IMR-90 (cell line): ENCODE data around the gene TRIP4. TPM values are rescaled to one million over a fixed set of nuclear protein-coding genes. Genes with fewer than 3 reads are reported as not detected.

Source experiments
- ATAC-seq: fragments of 200-7000 bp; cut with Tn5 transposase; 2 replicates; pipeline ENCODE4 v1.9.1; 2020; ENCODE audit warnings: low read depth, mild to moderate bottlenecking, moderate library complexity
- BruUV-seq: library from RNA; stranded (reverse); fragments of 400-500 nt; replicated peaks from 2 replicates; lab custom pipeline; 2021; lab: Mats Ljungman, UMichigan
- CTCF ChIA-PET: fragments of 300-600 bp; formaldehyde crosslinking; extraction: SDS; loops from one replicate; lab custom pipeline; 2021; ENCODE audit warnings: antibody characterized with exemption; lab: Yijun Ruan, JAX
- POLR2A ChIA-PET: fragments of 300-600 bp; sonication (Branson Sonifier 250); formaldehyde crosslinking; loops from one replicate; lab custom pipeline; 2022; ENCODE audit warnings: antibody characterized with exemption; ENCODE audit not compliant: unreplicated experiment; lab: Charles Lee
- DNase-seq: peaks from one replicate; pipeline ENCODE4 v3.0.0; 2013
- H2AFZ ChIP-seq: replicated peaks from 2 replicates; pipeline ENCODE3; 2013; ENCODE audit warnings: low read length, mild to moderate bottlenecking; ENCODE audit not compliant: poor library complexity
- H2AK5ac ChIP-seq: 2 replicates; pipeline ENCODE4 v1.6.1; 2013; ENCODE audit warnings: low read depth, low read length, inconsistent platforms
- H2AK9ac ChIP-seq: replicated peaks from 2 replicates; pipeline ENCODE3; 2013; ENCODE audit warnings: mild to moderate bottlenecking, low read depth, low read length, moderate library complexity; ENCODE audit not compliant: poor library complexity
- H2BK120ac ChIP-seq: 2 replicates; pipeline ENCODE4 v1.6.1; 2013; ENCODE audit warnings: low read depth, low read length, inconsistent platforms
- H2BK15ac ChIP-seq: 3 replicates; pipeline ENCODE4 v1.6.1; 2013; ENCODE audit warnings: low read depth, low read length, inconsistent platforms
- H2BK20ac ChIP-seq: 2 replicates; pipeline ENCODE4 v1.6.1; 2013; ENCODE audit warnings: low read depth, mild to moderate bottlenecking, inconsistent platforms, low read length, moderate library complexity
- H2BK5ac ChIP-seq: 2 replicates; pipeline ENCODE4 v1.6.1; 2013; ENCODE audit warnings: mild to moderate bottlenecking, low read depth, low read length, inconsistent platforms; ENCODE audit not compliant: poor library complexity, severe bottlenecking
- H3K14ac ChIP-seq: replicated peaks from 2 replicates; pipeline ENCODE4 v1.6.1; 2013; ENCODE audit warnings: low read depth, low read length, inconsistent platforms
- H3K18ac ChIP-seq: 2 replicates; pipeline ENCODE4 v1.6.1; 2013; ENCODE audit warnings: low read depth, low read length, control low read depth
- H3K23ac ChIP-seq: 2 replicates; pipeline ENCODE4 v1.6.1; 2013; ENCODE audit warnings: low read depth, low read length, inconsistent platforms
- H3K27ac ChIP-seq: 2 replicates; pipeline ENCODE4 v1.5.1; 2013; ENCODE audit warnings: mild to moderate bottlenecking, control low read depth, low read length; ENCODE audit not compliant: insufficient read depth
- H3K27me3 ChIP-seq: 2 replicates; pipeline ENCODE4 v1.6.1; 2013; ENCODE audit warnings: low read length; ENCODE audit not compliant: control insufficient read depth, insufficient read depth
- H3K36me3 ChIP-seq: 2 replicates; pipeline ENCODE4 v1.6.1; 2013; ENCODE audit warnings: low read length, mixed read lengths; ENCODE audit not compliant: control insufficient read depth, insufficient read depth
- H3K4ac ChIP-seq: 2 replicates; pipeline ENCODE4 v1.6.1; 2013; ENCODE audit warnings: low read depth, low read length, inconsistent platforms
- H3K4me1 ChIP-seq: 2 replicates; pipeline ENCODE4 v1.6.1; 2013; ENCODE audit warnings: low read length, mixed read lengths; ENCODE audit not compliant: control insufficient read depth, insufficient read depth
- H3K4me2 ChIP-seq: 2 replicates; pipeline ENCODE4 v1.6.1; 2013; ENCODE audit warnings: low read depth, mild to moderate bottlenecking, control low read depth, low read length, moderate library complexity
- H3K4me3 ChIP-seq: 2 replicates; pipeline ENCODE4 v1.5.1; 2013; ENCODE audit warnings: low read depth, mild to moderate bottlenecking, control low read depth, low read length, moderate library complexity; ENCODE audit not compliant: insufficient read depth
- H3K56ac ChIP-seq: 2 replicates; pipeline ENCODE4 v1.6.1; 2013; ENCODE audit warnings: low read length, inconsistent platforms; ENCODE audit not compliant: insufficient read depth; ENCODE audit errors: extremely low read depth
- H3K79me1 ChIP-seq, 2 experiments: 2 replicates each; pipeline ENCODE4 v1.6.1; 2013; ENCODE audit warnings: low read length in 2 of 2, inconsistent platforms in 1 of 2, low read depth in 1 of 2
- H3K9ac ChIP-seq: 2 replicates; pipeline ENCODE4 v1.6.1; 2013; ENCODE audit warnings: low read depth, low read length, control low read depth
- H3K9me1 ChIP-seq: 2 replicates; pipeline ENCODE4 v1.6.1; 2013; ENCODE audit warnings: low read length, inconsistent platforms; ENCODE audit not compliant: insufficient read depth
- H3K9me3 ChIP-seq: 2 replicates; pipeline ENCODE4 v1.6.1; 2013; ENCODE audit warnings: low read length; ENCODE audit not compliant: control insufficient read depth, insufficient read depth
- H4K20me1 ChIP-seq: 2 replicates; pipeline ENCODE4 v1.6.1; 2013; ENCODE audit warnings: low read length, inconsistent platforms; ENCODE audit not compliant: insufficient read depth
- H4K5ac ChIP-seq: 2 replicates; pipeline ENCODE4 v1.6.1; 2013; ENCODE audit warnings: mild to moderate bottlenecking, low read depth, low read length, control low read depth
- H4K8ac ChIP-seq, 2 experiments: 2 replicates each; pipeline ENCODE4 v1.6.1; 2013; ENCODE audit warnings: low read depth in 2 of 2, low read length in 2 of 2, control low read depth in 1 of 2, inconsistent platforms in 1 of 2
- H4K91ac ChIP-seq: 2 replicates; pipeline ENCODE4 v1.6.1; 2013; ENCODE audit warnings: low read depth, low read length, inconsistent platforms; ENCODE audit not compliant: insufficient read depth
- BHLHE40 ChIP-seq: fragments of 150-350 bp; IDR thresholded peaks from 2 replicates; pipeline ENCODE4 v1.6.1; 2016; ENCODE audit warnings: mild to moderate bottlenecking, low read depth, low read length
- CEBPB ChIP-seq: IDR thresholded peaks from 2 replicates; pipeline ENCODE4 v1.6.1; 2012; ENCODE audit warnings: low read depth, low read length, improper control_type of control experiment
- FOS ChIP-seq: fragments of 150-350 bp; IDR thresholded peaks from 2 replicates; pipeline ENCODE4 v1.6.1; 2016; ENCODE audit warnings: low read depth, low read length
- MAZ ChIP-seq: IDR thresholded peaks from 2 replicates; pipeline ENCODE4 v1.6.1; 2012; ENCODE audit warnings: low read depth, mild to moderate bottlenecking, low read length, improper control_type of control experiment, moderate library complexity, borderline replicate concordance
- MXI1 ChIP-seq: IDR thresholded peaks from 2 replicates; pipeline ENCODE4 v1.6.1; 2012; ENCODE audit warnings: low read depth, mild to moderate bottlenecking, low read length, moderate library complexity, borderline replicate concordance
- NFE2L2 ChIP-seq: fragments of 150-350 bp; IDR thresholded peaks from 2 replicates; pipeline ENCODE4 v1.6.1; 2016; ENCODE audit warnings: low read depth, mild to moderate bottlenecking, low read length
- POLR2A ChIP-seq: IDR thresholded peaks from 2 replicates; pipeline ENCODE4 v1.6.1; 2012; ENCODE audit warnings: mild to moderate bottlenecking, low read depth, low read length
- RCOR1 ChIP-seq: IDR thresholded peaks from 2 replicates; pipeline ENCODE4 v1.6.1; 2012; ENCODE audit warnings: mild to moderate bottlenecking, low read length, improper control_type of control experiment; ENCODE audit not compliant: insufficient replicate concordance
- RFX5 ChIP-seq: IDR thresholded peaks from 2 replicates; pipeline ENCODE4 v1.8.0; 2012; ENCODE audit warnings: low read depth, mild to moderate bottlenecking, low read length, moderate library complexity
- WGBS, 2 experiments: methylation state at CpG; one replicate each; pipeline versions ENCODE4 v1.1.5 to v1.1.7; 2013; ENCODE audit warnings: missing lambda C conversion rate in 2 of 2; ENCODE audit not compliant: insufficient read length in 1 of 2; ENCODE audit errors: extremely low coverage in 2 of 2; 5-methylcytosine and 5-hydroxymethylcytosine counted together
- dilution Hi-C: fragments of 300-500 bp; cut with HindIII; formaldehyde crosslinking; loops from one replicate; pipeline ENCODE4 v1.14.3; 2018; ENCODE audit warnings: low sequenced_read_pairs; ENCODE audit not compliant: unreplicated experiment
- in situ Hi-C: fragments of 300-500 bp; cut with MboI; formaldehyde crosslinking; loops from 3 replicates; pipeline ENCODE4 v1.14.3; 2019; ENCODE audit warnings: low sequenced_read_pairs, inconsistent platforms, mixed read lengths
- intact Hi-C: fragments of 100-400 bp; cut with micrococcal nuclease; formaldehyde crosslinking; loops from 2 replicates; pipeline ENCODE4 v1.10.0; 2022
- polyA plus RNA-seq, 3 experiments: library from polyadenylated mRNA; depleted of rRNA; stranded (reverse); fragments of >200 nt; gene quantifications; 2 replicates each; pipeline ENCODE4 v1.2.3, GENCODE V29; 2012; ENCODE audit warnings: low replicate concordance in 1 of 3
- total RNA-seq: library from RNA; depleted of rRNA; stranded (reverse); fragments of >200 nt; gene quantifications from 2 replicates; pipeline ENCODE4 v1.2.3, GENCODE V29; 2012
- TF ChIP-seq, protein P1 (sequence below): fragments of 150-350 bp; IDR thresholded peaks from 2 replicates; pipeline ENCODE4 v1.6.1; 2017; ENCODE audit warnings: mild to moderate bottlenecking, antibody characterized with exemption, low read length, low read depth
- TF ChIP-seq, protein P2 (sequence below): conservative IDR thresholded peaks from 2 replicates; pipeline ENCODE4 v1.5.1; 2012; ENCODE audit warnings: mild to moderate bottlenecking, low read depth, low read length, improper control_type of control experiment
- TF ChIP-seq, protein P3 (sequence below): fragments of 150-350 bp; IDR thresholded peaks from 2 replicates; pipeline ENCODE4 v1.6.1; 2016; ENCODE audit warnings: low read depth, mild to moderate bottlenecking, low read length, moderate library complexity, borderline replicate concordance

Gene TRIP4
- total and polyA plus RNA-seq, 2 of the 4 experiments (the other 2 are of a cell fraction): 13.1 to 19.4 TPM

DNA sequence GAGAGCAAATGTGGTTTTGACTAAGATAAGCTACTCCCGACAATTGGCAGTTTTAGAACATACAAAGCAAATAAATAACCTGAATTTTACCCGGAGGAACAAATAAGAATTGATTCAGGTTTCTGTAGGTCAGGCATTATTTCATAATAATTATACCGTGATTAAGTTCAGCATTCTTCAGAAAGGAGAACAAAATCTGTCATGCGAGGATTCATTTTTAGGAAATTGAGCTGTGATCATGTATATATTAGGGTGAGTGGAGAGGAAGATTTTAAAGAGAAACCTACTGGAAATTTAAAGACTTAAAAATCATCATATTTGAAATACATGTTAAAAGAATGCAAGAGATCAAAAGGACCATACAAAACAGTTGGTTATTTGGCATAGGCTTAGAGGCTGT, 93.3 kb downstream of the TRIP4 start:
- no peak overlapping the region for H3K23ac ChIP-seq
- H3K14ac ChIP-seq: no peak overlapping the region
- dilution Hi-C loops (no loop called here), intact Hi-C loops (no loop called here), in situ Hi-C loops (no loop called here)
- H3K4ac ChIP-seq: no peak overlapping the region
- ATAC-seq: no peak
- H2AFZ ChIP-seq: no peak overlapping the region
- no peak overlapping the region for H3K9ac ChIP-seq
- 0 out of 2 replicates have a peak, but pooled peaks cover 2% of the 10 kb centered on the region for H3K36me3 ChIP-seq
- POLR2A ChIA-PET: no interaction called here
- H3K4me1 ChIP-seq: peaks cover 3% of the 10 kb centered on the region; the same call in 1 of the 2 replicates
- no peak overlapping the region for H2BK20ac ChIP-seq
- H3K27ac ChIP-seq: no peak overlapping the region
- peaks cover 59% of the 10 kb centered on the region for H4K20me1 ChIP-seq
- no peak overlapping the region for H3K4me2 ChIP-seq
- no peak overlapping the region for H2BK5ac ChIP-seq
- no peak for TF ChIP-seq MAZ
- TF ChIP-seq CEBPB: no peak
- TF ChIP-seq, protein P1, sequence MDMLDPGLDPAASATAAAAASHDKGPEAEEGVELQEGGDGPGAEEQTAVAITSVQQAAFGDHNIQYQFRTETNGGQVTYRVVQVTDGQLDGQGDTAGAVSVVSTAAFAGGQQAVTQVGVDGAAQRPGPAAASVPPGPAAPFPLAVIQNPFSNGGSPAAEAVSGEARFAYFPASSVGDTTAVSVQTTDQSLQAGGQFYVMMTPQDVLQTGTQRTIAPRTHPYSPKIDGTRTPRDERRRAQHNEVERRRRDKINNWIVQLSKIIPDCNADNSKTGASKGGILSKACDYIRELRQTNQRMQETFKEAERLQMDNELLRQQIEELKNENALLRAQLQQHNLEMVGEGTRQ: no peak
- TF ChIP-seq, protein P2, sequence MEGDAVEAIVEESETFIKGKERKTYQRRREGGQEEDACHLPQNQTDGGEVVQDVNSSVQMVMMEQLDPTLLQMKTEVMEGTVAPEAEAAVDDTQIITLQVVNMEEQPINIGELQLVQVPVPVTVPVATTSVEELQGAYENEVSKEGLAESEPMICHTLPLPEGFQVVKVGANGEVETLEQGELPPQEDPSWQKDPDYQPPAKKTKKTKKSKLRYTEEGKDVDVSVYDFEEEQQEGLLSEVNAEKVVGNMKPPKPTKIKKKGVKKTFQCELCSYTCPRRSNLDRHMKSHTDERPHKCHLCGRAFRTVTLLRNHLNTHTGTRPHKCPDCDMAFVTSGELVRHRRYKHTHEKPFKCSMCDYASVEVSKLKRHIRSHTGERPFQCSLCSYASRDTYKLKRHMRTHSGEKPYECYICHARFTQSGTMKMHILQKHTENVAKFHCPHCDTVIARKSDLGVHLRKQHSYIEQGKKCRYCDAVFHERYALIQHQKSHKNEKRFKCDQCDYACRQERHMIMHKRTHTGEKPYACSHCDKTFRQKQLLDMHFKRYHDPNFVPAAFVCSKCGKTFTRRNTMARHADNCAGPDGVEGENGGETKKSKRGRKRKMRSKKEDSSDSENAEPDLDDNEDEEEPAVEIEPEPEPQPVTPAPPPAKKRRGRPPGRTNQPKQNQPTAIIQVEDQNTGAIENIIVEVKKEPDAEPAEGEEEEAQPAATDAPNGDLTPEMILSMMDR: no peak
- TF ChIP-seq POLR2A: no peak
- no peak for TF ChIP-seq MXI1
- no peak for TF ChIP-seq FOS
- no peak for TF ChIP-seq RCOR1
- TF ChIP-seq NFE2L2: no peak
- TF ChIP-seq, protein P3, sequence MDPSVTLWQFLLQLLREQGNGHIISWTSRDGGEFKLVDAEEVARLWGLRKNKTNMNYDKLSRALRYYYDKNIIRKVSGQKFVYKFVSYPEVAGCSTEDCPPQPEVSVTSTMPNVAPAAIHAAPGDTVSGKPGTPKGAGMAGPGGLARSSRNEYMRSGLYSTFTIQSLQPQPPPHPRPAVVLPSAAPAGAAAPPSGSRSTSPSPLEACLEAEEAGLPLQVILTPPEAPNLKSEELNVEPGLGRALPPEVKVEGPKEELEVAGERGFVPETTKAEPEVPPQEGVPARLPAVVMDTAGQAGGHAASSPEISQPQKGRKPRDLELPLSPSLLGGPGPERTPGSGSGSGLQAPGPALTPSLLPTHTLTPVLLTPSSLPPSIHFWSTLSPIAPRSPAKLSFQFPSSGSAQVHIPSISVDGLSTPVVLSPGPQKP: no peak
- no peak for TF ChIP-seq RFX5
- no peak for TF ChIP-seq BHLHE40
- no peak overlapping the region for H3K18ac ChIP-seq
- peaks cover 13% of the 10 kb centered on the region for H3K9me1 ChIP-seq
- no peak overlapping the region for H2AK5ac ChIP-seq
- no TSS peak for BruUV-seq
- no peak overlapping the region for H3K4me3 ChIP-seq
- H2BK120ac ChIP-seq: no peak overlapping the region
- DNase-seq: no peak
- CTCF ChIA-PET: interaction anchor here (0.6 kb wide), 1 partner anchor 13 kb away, joined by 4 read pairs; no protein-coding TSS in a partner anchor
- H2BK15ac ChIP-seq: no peak overlapping the region
- no peaks in the 10 kb centered on the region for H3K27me3 ChIP-seq
- no peak overlapping the region for H4K8ac ChIP-seq
- H3K9me3 ChIP-seq: no peaks in the 10 kb centered on the region
- H4K5ac ChIP-seq: no peak overlapping the region
- no peak overlapping the region for H4K91ac ChIP-seq
- H2AK9ac ChIP-seq: no peak overlapping the region
- H3K56ac ChIP-seq: no peak overlapping the region
- WGBS, 2 experiments: no CpG with 5 or more reads among the region's 4 CpGs
- H3K79me1 ChIP-seq: peaks cover 12 to 67% of the 10 kb centered on the region in 2 experiments
